ENCODE results near the gene DDX51.

DNA sequence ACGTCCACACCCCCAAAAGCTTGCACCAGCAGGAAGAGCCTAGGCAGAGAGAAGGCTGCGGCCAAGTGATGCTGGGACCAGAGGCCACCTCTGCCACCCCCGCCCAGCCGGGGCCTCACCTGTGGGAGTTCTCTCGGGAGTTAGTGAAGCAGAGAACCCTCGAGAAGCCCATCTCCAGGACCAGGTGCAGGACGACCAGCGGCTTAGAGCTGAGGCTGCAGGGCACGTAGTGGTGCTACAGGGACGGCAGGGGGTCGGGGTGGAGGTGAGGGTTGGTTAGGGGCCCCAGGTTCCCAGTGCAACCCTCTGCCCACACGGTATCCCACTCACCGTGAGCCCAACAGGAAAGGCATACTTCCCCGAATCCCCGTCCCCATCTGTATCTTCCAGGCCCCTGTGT lies 3.6 kb downstream of the DDX51 start:
- TF ChIP-seq, protein P1, sequence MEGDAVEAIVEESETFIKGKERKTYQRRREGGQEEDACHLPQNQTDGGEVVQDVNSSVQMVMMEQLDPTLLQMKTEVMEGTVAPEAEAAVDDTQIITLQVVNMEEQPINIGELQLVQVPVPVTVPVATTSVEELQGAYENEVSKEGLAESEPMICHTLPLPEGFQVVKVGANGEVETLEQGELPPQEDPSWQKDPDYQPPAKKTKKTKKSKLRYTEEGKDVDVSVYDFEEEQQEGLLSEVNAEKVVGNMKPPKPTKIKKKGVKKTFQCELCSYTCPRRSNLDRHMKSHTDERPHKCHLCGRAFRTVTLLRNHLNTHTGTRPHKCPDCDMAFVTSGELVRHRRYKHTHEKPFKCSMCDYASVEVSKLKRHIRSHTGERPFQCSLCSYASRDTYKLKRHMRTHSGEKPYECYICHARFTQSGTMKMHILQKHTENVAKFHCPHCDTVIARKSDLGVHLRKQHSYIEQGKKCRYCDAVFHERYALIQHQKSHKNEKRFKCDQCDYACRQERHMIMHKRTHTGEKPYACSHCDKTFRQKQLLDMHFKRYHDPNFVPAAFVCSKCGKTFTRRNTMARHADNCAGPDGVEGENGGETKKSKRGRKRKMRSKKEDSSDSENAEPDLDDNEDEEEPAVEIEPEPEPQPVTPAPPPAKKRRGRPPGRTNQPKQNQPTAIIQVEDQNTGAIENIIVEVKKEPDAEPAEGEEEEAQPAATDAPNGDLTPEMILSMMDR (IDR thresholded peaks at IDR 0.05), result no peak
- TF ChIP-seq EP300 (IDR thresholded peaks at IDR 0.05) (no peak), POLR2A (IDR thresholded peaks at IDR 0.05) (no peak), POLR2AphosphoS5 (IDR thresholded peaks at IDR 0.05) (no peak)

All from upper lobe of left lung (tissue), 4 donors.